ENCODE data around the gene DYNC1H1.
"Not testable (repeated sequence)": the region's sequence is repeated elsewhere in the genome, so short reads cannot be mapped to it uniquely, and the experiment has no call there.

The DYNC1H1 gene

DNA sequence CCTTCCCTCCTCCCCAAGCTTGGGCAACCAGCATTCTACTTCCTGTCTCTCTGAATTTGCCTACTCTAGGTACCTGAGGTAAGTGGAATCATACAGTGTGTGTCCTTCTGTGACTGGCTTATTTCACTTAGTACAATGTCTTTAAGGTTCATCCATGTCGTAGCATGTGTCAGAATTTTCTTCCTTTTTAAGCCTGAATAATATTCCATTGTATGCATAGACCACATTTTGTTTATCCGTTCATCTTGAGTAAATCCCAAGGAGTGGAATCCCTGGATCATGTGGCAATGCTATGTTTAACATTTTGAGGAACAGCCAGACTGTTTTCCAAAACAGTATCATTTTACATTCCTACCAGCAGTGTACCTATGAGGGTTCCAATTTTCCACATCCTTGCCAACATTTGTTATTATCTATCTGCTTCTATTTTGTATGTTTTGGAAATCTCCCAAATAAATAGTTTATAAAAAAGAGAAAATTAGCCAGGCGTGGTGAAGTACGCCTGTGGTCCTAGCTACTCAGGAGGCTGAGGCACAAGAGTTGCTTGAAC, 110.1 kb downstream of the DYNC1H1 start:
- Histone ChIP-seq H3K9me3 (no peaks in the 10 kb centered on the region), H3K4me1 (ENCODE audit: control insufficient read depth in 1 of 2, insufficient read depth in 1 of 2, low read depth in 1 of 2, low read length in 1 of 2) (peaks cover 5 to 6% of the 10 kb centered on the region in 2 experiments)
- TF ChIP-seq, protein P1, sequence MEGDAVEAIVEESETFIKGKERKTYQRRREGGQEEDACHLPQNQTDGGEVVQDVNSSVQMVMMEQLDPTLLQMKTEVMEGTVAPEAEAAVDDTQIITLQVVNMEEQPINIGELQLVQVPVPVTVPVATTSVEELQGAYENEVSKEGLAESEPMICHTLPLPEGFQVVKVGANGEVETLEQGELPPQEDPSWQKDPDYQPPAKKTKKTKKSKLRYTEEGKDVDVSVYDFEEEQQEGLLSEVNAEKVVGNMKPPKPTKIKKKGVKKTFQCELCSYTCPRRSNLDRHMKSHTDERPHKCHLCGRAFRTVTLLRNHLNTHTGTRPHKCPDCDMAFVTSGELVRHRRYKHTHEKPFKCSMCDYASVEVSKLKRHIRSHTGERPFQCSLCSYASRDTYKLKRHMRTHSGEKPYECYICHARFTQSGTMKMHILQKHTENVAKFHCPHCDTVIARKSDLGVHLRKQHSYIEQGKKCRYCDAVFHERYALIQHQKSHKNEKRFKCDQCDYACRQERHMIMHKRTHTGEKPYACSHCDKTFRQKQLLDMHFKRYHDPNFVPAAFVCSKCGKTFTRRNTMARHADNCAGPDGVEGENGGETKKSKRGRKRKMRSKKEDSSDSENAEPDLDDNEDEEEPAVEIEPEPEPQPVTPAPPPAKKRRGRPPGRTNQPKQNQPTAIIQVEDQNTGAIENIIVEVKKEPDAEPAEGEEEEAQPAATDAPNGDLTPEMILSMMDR (IDR thresholded peaks at IDR 0.05), result no peak

DNA sequence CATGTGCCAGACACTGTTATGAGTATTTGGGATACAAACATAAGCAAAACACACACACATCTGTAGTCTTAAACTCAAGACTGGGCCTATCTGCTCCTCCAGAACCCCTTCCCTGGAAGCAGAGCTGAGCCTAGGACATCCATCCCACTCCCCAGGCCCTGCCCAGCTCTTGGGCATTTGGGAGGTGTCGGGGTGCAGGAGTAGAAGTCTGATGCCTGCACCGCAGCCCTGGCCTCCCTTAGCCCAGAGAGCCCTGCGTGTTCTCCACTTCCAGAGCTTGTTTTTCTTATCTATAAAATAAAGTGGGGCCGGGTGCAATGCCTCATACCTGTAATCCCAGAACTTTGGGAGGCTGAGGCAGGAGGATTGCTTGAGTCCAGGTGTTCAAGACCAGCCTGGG, 110.8 kb downstream of the DYNC1H1 start:
- no peaks in the 10 kb centered on the region for H3K27me3 ChIP-seq
- TF ChIP-seq, protein P1 (IDR thresholded peaks at IDR 0.05), result no peak
- peaks cover 24% of the 10 kb centered on the region for H3K36me3 ChIP-seq

More for the DNA sequence above, 110.1 kb downstream of the DYNC1H1 start:
- Histone ChIP-seq H3K4me3 (ENCODE audit: low read depth in 1 of 2, low read length in 1 of 2) (no peak overlapping the region), H3K27ac (no peak overlapping the region), H3K27me3 (no peaks in the 10 kb centered on the region), H3K36me3 (peaks cover 18% of the 10 kb centered on the region)

DNA sequence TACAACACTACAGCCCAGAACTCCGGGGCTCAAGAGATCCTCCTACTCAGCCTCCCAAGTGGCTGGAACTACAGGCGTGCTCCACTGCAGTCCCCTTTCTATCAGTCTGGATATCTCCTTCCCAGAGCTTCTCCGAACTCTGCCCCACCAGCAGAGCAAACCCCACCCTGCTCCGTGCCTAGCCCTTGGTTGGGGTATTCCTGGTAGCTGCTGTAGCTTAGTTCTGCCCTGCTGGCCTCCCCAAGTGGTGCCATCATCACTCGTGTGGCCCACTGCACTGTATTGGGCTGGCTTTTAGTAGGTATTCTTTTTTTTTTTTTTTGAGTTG, 113.0 kb downstream of the DYNC1H1 start:
- Histone ChIP-seq H3K4me1 (ENCODE audit: control insufficient read depth in 1 of 2, insufficient read depth in 1 of 2, low read depth in 1 of 2, low read length in 1 of 2) (no peaks in the 10 kb centered on the region), H3K36me3 (peaks cover 46% of the 10 kb centered on the region), H3K9me3 (no peaks in the 10 kb centered on the region), H3K4me3 (ENCODE audit: low read depth in 1 of 2, low read length in 1 of 2) (no peak overlapping the region), H3K27me3 (no peaks in the 10 kb centered on the region), H3K27ac (no peak overlapping the region)
- TF ChIP-seq, protein P1 (IDR thresholded peaks at IDR 0.05), result no peak

More for the DNA sequence above, 110.8 kb downstream of the DYNC1H1 start:
- Histone ChIP-seq H3K27ac (no peak overlapping the region), H3K9me3 (no peaks in the 10 kb centered on the region), H3K4me1 (ENCODE audit: control insufficient read depth in 1 of 2, insufficient read depth in 1 of 2, low read depth in 1 of 2, low read length in 1 of 2) (peaks cover 5 to 6% of the 10 kb centered on the region in 2 experiments), H3K4me3 (ENCODE audit: low read depth in 1 of 2, low read length in 1 of 2) (no peak overlapping the region)

DNA sequence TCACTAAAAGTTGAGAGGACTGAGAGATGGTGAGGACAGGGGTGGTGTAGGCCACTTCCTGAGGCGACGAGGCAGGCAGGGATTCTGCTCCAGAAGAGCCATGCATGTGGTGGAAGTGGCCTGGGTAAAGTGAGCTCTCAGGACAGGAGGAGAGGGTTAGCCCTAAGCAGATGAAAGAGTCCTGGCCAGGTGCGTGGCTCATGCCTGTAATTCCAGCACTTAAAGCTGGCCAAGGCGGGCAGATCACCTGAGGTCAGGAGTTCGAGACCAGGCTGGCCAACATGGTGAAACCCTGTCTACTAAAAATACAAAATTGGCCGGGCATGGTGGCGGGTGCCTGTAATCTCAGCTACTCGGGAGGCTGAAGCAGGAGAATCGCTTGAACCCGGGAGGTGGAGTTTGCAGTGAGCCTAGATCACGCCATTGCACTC, 114.0 kb downstream of the DYNC1H1 start:
- not testable (repeated sequence) for H3K4me3 ChIP-seq (ENCODE audit: low read depth in 1 of 2, low read length in 1 of 2); H3K27me3 ChIP-seq; H3K9me3 ChIP-seq; H3K4me1 ChIP-seq (ENCODE audit: control insufficient read depth in 1 of 2, insufficient read depth in 1 of 2, low read depth in 1 of 2, low read length in 1 of 2); H3K27ac ChIP-seq
- H3K36me3 ChIP-seq, result peaks cover 57% of the 10 kb centered on the region

DNA sequence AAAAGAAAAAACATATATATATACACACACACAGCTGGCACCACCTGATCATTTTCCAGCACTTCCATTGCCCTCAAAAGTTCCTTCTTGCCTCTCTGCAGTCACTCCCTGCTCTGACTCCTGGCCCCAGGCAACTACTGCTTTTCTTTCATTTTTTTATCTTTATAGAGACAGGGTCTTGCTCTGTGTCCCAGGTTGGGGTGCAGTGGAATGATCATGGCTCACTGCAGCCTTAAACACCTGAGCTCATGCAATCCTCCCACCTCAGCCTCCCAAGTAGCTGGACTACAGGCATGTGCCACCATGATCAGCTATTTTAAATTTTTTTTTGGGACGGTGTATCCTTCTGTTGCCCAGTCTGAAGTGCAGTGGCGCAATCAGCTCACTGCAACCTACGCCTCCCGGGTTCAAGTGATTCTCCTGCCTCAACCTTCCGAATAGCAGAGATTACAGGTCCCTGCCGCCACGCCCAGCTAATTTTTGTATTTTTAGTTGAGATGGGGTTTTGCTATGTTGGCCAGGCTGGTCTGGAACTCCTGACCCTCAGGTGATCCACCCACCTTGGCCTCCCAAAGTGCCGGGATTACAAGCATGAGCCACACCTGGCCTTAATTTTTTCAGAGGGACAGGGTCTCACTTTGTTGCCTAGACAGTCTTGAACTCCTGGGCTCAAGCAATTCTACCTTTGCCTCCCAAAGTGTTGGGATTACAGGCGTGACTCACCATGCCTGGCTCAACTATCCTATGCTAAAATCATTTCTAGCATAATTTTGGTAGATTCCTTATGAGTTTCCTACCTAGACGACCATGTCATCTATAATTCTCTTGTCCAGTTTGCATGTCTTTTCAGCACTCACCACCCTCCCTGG, 114.7 kb downstream of the DYNC1H1 start:
- Histone ChIP-seq H3K4me3 (ENCODE audit: low read depth in 1 of 2, low read length in 1 of 2) (no peak overlapping the region), H3K36me3 (peaks cover 64% of the 10 kb centered on the region), H3K27ac (no peak overlapping the region), H3K4me1 (ENCODE audit: control insufficient read depth in 1 of 2, insufficient read depth in 1 of 2, low read depth in 1 of 2, low read length in 1 of 2) (peaks cover 0 to 3% of the 10 kb centered on the region in 2 experiments), H3K9me3 (no peaks in the 10 kb centered on the region), H3K27me3 (no peaks in the 10 kb centered on the region)
- TF ChIP-seq, protein P1 (IDR thresholded peaks at IDR 0.05), result no peak

DNA sequence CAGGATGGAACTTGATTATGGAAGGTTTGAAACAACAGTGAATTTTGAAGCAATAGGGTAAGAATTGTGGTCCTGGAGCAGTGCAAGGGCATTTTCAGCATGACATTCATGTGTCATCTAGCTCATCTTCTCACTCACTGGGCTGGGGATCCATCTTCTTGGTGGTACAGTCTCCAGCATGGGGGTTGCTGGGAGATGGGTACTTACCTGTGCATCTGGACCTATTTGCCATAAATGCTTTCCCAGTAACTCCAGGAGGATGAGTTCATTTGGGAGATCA, 115.3 kb downstream of the DYNC1H1 start:
- TF ChIP-seq, protein P1 (IDR thresholded peaks at IDR 0.05), result no peak
- Histone ChIP-seq H3K4me3 (ENCODE audit: low read depth in 1 of 2, low read length in 1 of 2) (no peak overlapping the region), H3K9me3 (no peaks in the 10 kb centered on the region), H3K36me3 (peaks cover 69% of the 10 kb centered on the region), H3K27me3 (no peaks in the 10 kb centered on the region), H3K27ac (no peak overlapping the region), H3K4me1 (ENCODE audit: control insufficient read depth in 1 of 2, insufficient read depth in 1 of 2, low read depth in 1 of 2, low read length in 1 of 2) (peaks cover 0 to 4% of the 10 kb centered on the region in 2 experiments)

Measured in neutrophil (primary cell).